H9 (cell line): ENCODE data around the gene NUP58. TPM values are rescaled to one million over a fixed set of nuclear protein-coding genes. Genes with fewer than 3 reads are reported as not detected.

Source experiments
- DNase-seq: peaks from one replicate; pipeline ENCODE4 v3.0.0-alpha.2; 2017
- H2AFZ ChIP-seq: one replicate; pipeline ENCODE4 v1.6.1; 2013; ENCODE audit warnings: mild to moderate bottlenecking, low read length, control low read depth, moderate library complexity
- H2AK5ac ChIP-seq: 2 replicates; pipeline ENCODE4 v1.6.1; 2013; ENCODE audit warnings: low read length, control low read depth, mixed read lengths; ENCODE audit not compliant: insufficient read length
- H2BK120ac ChIP-seq: one replicate; pipeline ENCODE4 v1.6.1; 2013; ENCODE audit warnings: low read depth, mild to moderate bottlenecking, low read length, control low read depth, inconsistent platforms; ENCODE audit not compliant: poor library complexity, severe bottlenecking
- H2BK12ac ChIP-seq: 2 replicates; pipeline ENCODE4 v1.6.1; 2013; ENCODE audit warnings: low read length, control low read depth, mixed read lengths, low read depth; ENCODE audit not compliant: insufficient read length
- H2BK15ac ChIP-seq: 2 replicates; pipeline ENCODE4 v1.6.1; 2013; ENCODE audit warnings: low read depth, low read length, control low read depth
- H2BK20ac ChIP-seq: one replicate; pipeline ENCODE4 v1.6.1; 2013; ENCODE audit warnings: low read depth, mild to moderate bottlenecking, low read length, control low read depth, inconsistent platforms; ENCODE audit not compliant: poor library complexity, severe bottlenecking
- H2BK5ac ChIP-seq: 2 replicates; pipeline ENCODE4 v1.6.1; 2013; ENCODE audit warnings: low read length, control low read depth, mixed read lengths; ENCODE audit not compliant: insufficient read length
- H3K14ac ChIP-seq: 2 replicates; pipeline ENCODE4 v1.6.1; 2013; ENCODE audit warnings: low read length, control low read depth; ENCODE audit not compliant: insufficient read depth
- H3K18ac ChIP-seq: 2 replicates; pipeline ENCODE4 v1.6.1; 2013; ENCODE audit warnings: low read depth, mild to moderate bottlenecking, mixed read lengths, low read length, control low read depth; ENCODE audit not compliant: insufficient read length
- H3K23ac ChIP-seq: 2 replicates; pipeline ENCODE4 v1.6.1; 2013; ENCODE audit warnings: low read length, control low read depth, mixed read lengths, low read depth; ENCODE audit not compliant: insufficient read length
- H3K23me2 ChIP-seq: 2 replicates; pipeline ENCODE4 v1.6.1; 2013; ENCODE audit warnings: low read depth, mild to moderate bottlenecking, mixed read lengths, low read length, control low read depth; ENCODE audit not compliant: insufficient read length, poor library complexity, severe bottlenecking
- H3K27ac ChIP-seq: 2 replicates; pipeline ENCODE4 v1.5.1; 2013; ENCODE audit warnings: low read length, control low read depth, mixed read lengths, low read depth; ENCODE audit not compliant: insufficient read length
- H3K27me3 ChIP-seq: 2 replicates; pipeline ENCODE4 v1.6.1; 2013; ENCODE audit warnings: low read length, control low read depth, inconsistent platforms; ENCODE audit not compliant: insufficient read depth
- H3K4ac ChIP-seq: 2 replicates; pipeline ENCODE4 v1.6.1; 2013; ENCODE audit warnings: low read depth, mild to moderate bottlenecking, control low read depth, inconsistent platforms, low read length, moderate library complexity
- H3K4me1 ChIP-seq: 2 replicates; pipeline ENCODE4 v1.6.1; 2013; ENCODE audit warnings: low read length, control low read depth, inconsistent platforms; ENCODE audit not compliant: insufficient read depth
- H3K4me2 ChIP-seq: 2 replicates; pipeline ENCODE4 v1.6.1; 2013; ENCODE audit warnings: low read length, control low read depth, mixed read lengths; ENCODE audit not compliant: insufficient read length, insufficient read depth
- H3K56ac ChIP-seq: 2 replicates; pipeline ENCODE4 v1.6.1; 2013; ENCODE audit warnings: low read depth, mild to moderate bottlenecking, mixed read lengths, low read length, control low read depth; ENCODE audit not compliant: insufficient read length
- H3K79me1 ChIP-seq: 2 replicates; pipeline ENCODE4 v1.6.1; 2013; ENCODE audit warnings: low read depth, mild to moderate bottlenecking, moderate library complexity, low read length, control low read depth, inconsistent platforms; ENCODE audit not compliant: insufficient read depth, poor library complexity, severe bottlenecking
- H3K79me2 ChIP-seq: 2 replicates; pipeline ENCODE4 v1.6.1; 2013; ENCODE audit warnings: low read length, control low read depth, inconsistent platforms; ENCODE audit not compliant: insufficient read depth
- H3K9ac ChIP-seq: 2 replicates; pipeline ENCODE4 v1.6.1; 2013; ENCODE audit warnings: low read length, control low read depth, mixed read lengths; ENCODE audit not compliant: insufficient read length; ENCODE audit errors: extremely low read depth
- H3K9me3 ChIP-seq: one replicate; pipeline ENCODE4 v1.6.1; 2013; ENCODE audit warnings: low read depth, low read length, inconsistent platforms; ENCODE audit not compliant: control insufficient read depth
- H3T11ph ChIP-seq: one replicate; pipeline ENCODE4 v1.6.1; 2013; ENCODE audit warnings: mild to moderate bottlenecking, low read length, control low read depth, inconsistent platforms
- H4K20me1 ChIP-seq: one replicate; pipeline ENCODE4 v1.6.1; 2013; ENCODE audit not compliant: control insufficient read depth, insufficient read length, insufficient read depth
- H4K5ac ChIP-seq: 2 replicates; pipeline ENCODE4 v1.6.1; 2013; ENCODE audit warnings: low read depth, mild to moderate bottlenecking, mixed read lengths, low read length, control low read depth; ENCODE audit not compliant: insufficient read length
- H4K8ac ChIP-seq: replicated peaks from 2 replicates; pipeline ENCODE4 v1.6.1; 2013; ENCODE audit warnings: low read length, control low read depth, mixed read lengths, low read depth; ENCODE audit not compliant: insufficient read length
- H4K91ac ChIP-seq: 2 replicates; pipeline ENCODE4 v1.6.1; 2013; ENCODE audit warnings: low read depth, mild to moderate bottlenecking, moderate library complexity, mixed read lengths, low read length, control low read depth; ENCODE audit not compliant: insufficient read length
- H3K27ac Mint-ChIP-seq, 3 experiments: 2 replicates in 2 of 3; 3 replicates in 1 of 3; pipeline ENCODE4 v1.8.0; 2020 to 2021; ENCODE audit warnings: mixed read lengths in 3 of 3, mild to moderate bottlenecking in 1 of 3, moderate library complexity in 1 of 3
- H3K27me3 Mint-ChIP-seq: 2 replicates; pipeline ENCODE4 v1.8.0; 2021; ENCODE audit warnings: low read depth, mild to moderate bottlenecking, moderate library complexity, mixed read lengths
- H3K36me3 Mint-ChIP-seq, 3 experiments: 2 replicates in 2 of 3; 3 replicates in 1 of 3; pipeline ENCODE4 v1.8.0; 2020 to 2021; ENCODE audit warnings: low read depth in 3 of 3, mixed read lengths in 3 of 3; ENCODE audit not compliant: insufficient read depth in 1 of 3
- H3K4me1 Mint-ChIP-seq, 2 experiments: 2 replicates each; pipeline ENCODE4 v1.8.0; 2020; ENCODE audit warnings: mixed read lengths in 2 of 2
- H3K4me3 Mint-ChIP-seq, 2 experiments: 2 replicates in 1 of 2; 3 replicates in 1 of 2; pipeline ENCODE4 v1.8.0; 2020 to 2021; ENCODE audit warnings: mild to moderate bottlenecking in 2 of 2, mixed read lengths in 2 of 2, moderate library complexity in 1 of 2
- H3K9me3 Mint-ChIP-seq, 2 experiments: 2 replicates in 1 of 2; 3 replicates in 1 of 2; pipeline ENCODE4 v1.8.0; 2020; ENCODE audit warnings: mild to moderate bottlenecking in 2 of 2, mixed read lengths in 2 of 2, moderate library complexity in 1 of 2
- CTCF ChIP-seq: fragments of 200-600 bp; sonication (generic); conservative IDR thresholded peaks from 3 replicates; pipeline ENCODE4 v1.8.0; 2021; ENCODE audit warnings: antibody characterized with exemption, mild to moderate bottlenecking
- WGBS: extraction: QIAGEN DNeasy Blood & Tissue Kit; methylation state at CpG from one replicate; pipeline ENCODE4 v1.1.7; 2013; ENCODE audit warnings: missing lambda C conversion rate, low lambda C conversion rate, mixed read lengths; ENCODE audit not compliant: insufficient read length; ENCODE audit errors: extremely low coverage; 5-methylcytosine and 5-hydroxymethylcytosine counted together
- total RNA-seq: library from RNA; stranded (reverse); gene quantifications from 2 replicates; pipeline ENCODE4 v1.2.1, GENCODE V29; 2021

Gene NUP58
- total RNA-seq, 1 experiment from 2014 or later = 77.6 TPM

- no peak overlapping the region for H3K23ac ChIP-seq
- no peak for TF ChIP-seq CTCF
- no peak overlapping the region for H3K14ac ChIP-seq
- H2AFZ ChIP-seq = no peak overlapping the region
- H3K27ac ChIP-seq = no peak overlapping the region
- H2AK5ac ChIP-seq = no peak overlapping the region
- Mint-ChIP-seq H3K27me3 (no peaks in the 10 kb centered on the region), H3K9me3 (no peaks in the 10 kb centered on the region), H3K4me3 (no peak overlapping the region), H3K27ac (no peak overlapping the region), H3K36me3 (no peaks in the 10 kb centered on the region), H3K4me1 (peaks cover 4% of the 10 kb centered on the region in 2 experiments)
- no peaks in the 10 kb centered on the region for H3K79me1 ChIP-seq
- H3K23me2 ChIP-seq = no peaks in the 10 kb centered on the region
- H3K9me3 ChIP-seq = no peaks in the 10 kb centered on the region
- no peak overlapping the region for H3K56ac ChIP-seq
- no peak overlapping the region for H2BK120ac ChIP-seq
- H2BK15ac ChIP-seq = no peak overlapping the region
- H2BK5ac ChIP-seq = no peak overlapping the region
- no peak overlapping the region for H4K91ac ChIP-seq
- H4K20me1 ChIP-seq = no peaks in the 10 kb centered on the region
- H3K4me1 ChIP-seq = 0 out of 2 replicates have a peak, but pooled peaks cover 4% of the 10 kb centered on the region
- no peak overlapping the region for H3K9ac ChIP-seq
- no peak overlapping the region for H3K4me2 ChIP-seq
- H4K5ac ChIP-seq = no peak overlapping the region
- no peak overlapping the region for H2BK20ac ChIP-seq
- no peak for DNase-seq
- no peak overlapping the region for H3K18ac ChIP-seq
- no peak overlapping the region for H3T11ph ChIP-seq
- WGBS = no CpG with 5 or more reads among the region's 3 CpGs
- no peak overlapping the region for H3K4ac ChIP-seq
- H3K79me2 ChIP-seq = no peaks in the 10 kb centered on the region
- H4K8ac ChIP-seq = no peak overlapping the region
- no peaks in the 10 kb centered on the region for H3K27me3 ChIP-seq
- H2BK12ac ChIP-seq = no peak overlapping the region
Observed at GRCh38 chr13:25352230-25352629, 50.8 kb downstream of the NUP58 start.
